Trophoblast cell (in vitro differentiated cells and primary cell): Measurements from ENCODE around the gene HTT-AS.

Experiments used
- DNase-seq, 2 donors: peaks; one replicate each; pipeline ENCODE4 v3.0.0-alpha.2; 2016
- H2AFZ ChIP-seq: 2 replicates; pipeline ENCODE4 v1.6.1; 2013; ENCODE audit warnings: low read length, moderate library complexity, mild to moderate bottlenecking; ENCODE audit not compliant: insufficient read depth, poor library complexity
- H2AK5ac ChIP-seq: 2 replicates; pipeline ENCODE4 v1.6.1; 2013; ENCODE audit warnings: mild to moderate bottlenecking, low read length
- H2BK120ac ChIP-seq: 2 replicates; pipeline ENCODE4 v1.6.1; 2013; ENCODE audit warnings: low read length, mild to moderate bottlenecking, moderate library complexity; ENCODE audit not compliant: insufficient read depth, poor library complexity
- H2BK12ac ChIP-seq: 2 replicates; pipeline ENCODE4 v1.6.1; 2013; ENCODE audit warnings: mild to moderate bottlenecking, low read length, moderate library complexity
- H2BK5ac ChIP-seq: 2 replicates; pipeline ENCODE4 v1.6.1; 2013; ENCODE audit warnings: low read length, low read depth, moderate library complexity, mild to moderate bottlenecking; ENCODE audit not compliant: poor library complexity
- H3K14ac ChIP-seq: 2 replicates; pipeline ENCODE4 v1.6.1; 2013; ENCODE audit warnings: mild to moderate bottlenecking, low read length
- H3K18ac ChIP-seq: 2 replicates; pipeline ENCODE4 v1.6.1; 2013; ENCODE audit warnings: mild to moderate bottlenecking, low read length
- H3K23ac ChIP-seq: 2 replicates; pipeline ENCODE4 v1.6.1; 2013; ENCODE audit warnings: low read length
- H3K27ac ChIP-seq: 2 replicates; pipeline ENCODE4 v1.5.1; 2013; ENCODE audit warnings: low read depth, mild to moderate bottlenecking, inconsistent platforms, low read length, moderate library complexity
- H3K27me3 ChIP-seq: 2 replicates; pipeline ENCODE4 v1.6.1; 2013; ENCODE audit warnings: inconsistent platforms, mild to moderate bottlenecking, low read length, moderate library complexity; ENCODE audit not compliant: insufficient read depth
- H3K36me3 ChIP-seq, 2 experiments: 1 replicate in 1 of 2; 2 replicates in 1 of 2; pipeline ENCODE4 v1.6.1; 2013; ENCODE audit warnings: low read length in 2 of 2, mild to moderate bottlenecking in 2 of 2, moderate library complexity in 1 of 2; ENCODE audit not compliant: insufficient read depth in 2 of 2, control insufficient read depth in 1 of 2
- H3K4ac ChIP-seq: 2 replicates; pipeline ENCODE4 v1.6.1; 2013; ENCODE audit warnings: low read depth, mild to moderate bottlenecking, low read length, moderate library complexity
- H3K4me1 ChIP-seq, 2 experiments: 1 replicate in 1 of 2; 2 replicates in 1 of 2; pipeline ENCODE4 v1.6.1; 2013; ENCODE audit warnings: low read length in 2 of 2, mild to moderate bottlenecking in 2 of 2, moderate library complexity in 1 of 2; ENCODE audit not compliant: insufficient read depth in 2 of 2, control insufficient read depth in 1 of 2
- H3K4me2 ChIP-seq: 2 replicates; pipeline ENCODE4 v1.6.1; 2013; ENCODE audit warnings: inconsistent platforms, mild to moderate bottlenecking, low read length, moderate library complexity
- H3K4me3 ChIP-seq: 2 replicates; pipeline ENCODE4 v1.5.1; 2013; ENCODE audit warnings: mild to moderate bottlenecking, low read depth, low read length, inconsistent platforms
- H3K79me1 ChIP-seq: one replicate; pipeline ENCODE4 v1.6.1; 2013; ENCODE audit warnings: low read length
- H3K79me2 ChIP-seq: 2 replicates; pipeline ENCODE4 v1.6.1; 2013; ENCODE audit warnings: low read length, mild to moderate bottlenecking; ENCODE audit not compliant: control insufficient read depth, insufficient read depth, poor library complexity
- H3K9ac ChIP-seq: 2 replicates; pipeline ENCODE4 v1.6.1; 2013; ENCODE audit warnings: mild to moderate bottlenecking, low read length
- H3K9me3 ChIP-seq: 2 replicates; pipeline ENCODE4 v1.6.1; 2013; ENCODE audit warnings: low read depth, mild to moderate bottlenecking, control low read depth, inconsistent platforms, low read length; ENCODE audit not compliant: insufficient read depth
- H4K12ac ChIP-seq: 2 replicates; pipeline ENCODE4 v1.6.1; 2013; ENCODE audit warnings: low read depth, mild to moderate bottlenecking, low read length, moderate library complexity
- H4K8ac ChIP-seq: 2 replicates; pipeline ENCODE4 v1.6.1; 2013; ENCODE audit warnings: low read depth, mild to moderate bottlenecking, low read length, moderate library complexity
- H4K91ac ChIP-seq: one replicate; pipeline ENCODE4 v1.6.1; 2013; ENCODE audit warnings: low read depth, mild to moderate bottlenecking, low read length, moderate library complexity
- WGBS: extraction: QIAGEN DNeasy Blood & Tissue Kit; methylation state at CpG from one replicate; pipeline ENCODE4 v1.1.7; 2013; ENCODE audit warnings: missing lambda C conversion rate; ENCODE audit not compliant: insufficient read length, insufficient coverage; ENCODE audit errors: extremely low coverage; 5-methylcytosine and 5-hydroxymethylcytosine counted together

Gene HTT-AS

DNA sequence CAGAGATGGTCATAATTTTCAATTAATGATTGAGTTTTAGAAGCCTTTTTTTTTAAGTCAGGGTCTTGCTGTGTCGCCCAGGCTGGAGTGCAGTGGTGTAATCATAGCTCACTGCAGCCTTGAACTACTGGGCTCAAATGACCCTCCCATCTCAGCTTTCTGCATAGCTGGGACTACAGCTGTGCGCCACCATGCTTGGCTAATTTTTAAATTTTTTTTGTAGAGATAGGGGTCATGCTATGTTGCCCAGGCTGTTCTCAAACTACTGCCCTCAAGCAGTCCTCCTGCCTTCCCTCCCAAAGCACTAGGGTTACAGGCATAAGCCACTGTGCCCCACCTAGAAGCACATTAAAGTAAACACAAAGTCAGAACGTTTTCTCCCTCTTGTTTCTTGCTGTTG, 51.7 kb downstream of the HTT-AS start:
- H3K23ac ChIP-seq: no peak overlapping the region
- WGBS: no CpG with 5 or more reads among the region's 3 CpGs

GRCh38 chr4:3022112-3022511, 52.2 kb downstream of the HTT-AS start:
- no peak overlapping the region for H2AK5ac ChIP-seq
- H3K14ac ChIP-seq: no peak overlapping the region
- peaks cover 6% of the 10 kb centered on the region for H3K9me3 ChIP-seq
- H3K36me3 ChIP-seq: no peaks in the 10 kb centered on the region
- no peak overlapping the region for H3K4ac ChIP-seq
- no peak overlapping the region for H3K9ac ChIP-seq
- no peak overlapping the region for H3K27ac ChIP-seq
- H2AFZ ChIP-seq: no peak overlapping the region
- no peaks in the 10 kb centered on the region for H3K4me1 ChIP-seq
- no peaks in the 10 kb centered on the region for H3K79me2 ChIP-seq
- no peaks in the 10 kb centered on the region for H3K27me3 ChIP-seq
- no peak overlapping the region for H4K12ac ChIP-seq
- no peak overlapping the region for H4K8ac ChIP-seq
- H3K23ac ChIP-seq: no peak overlapping the region
- no peaks in the 10 kb centered on the region for H3K79me1 ChIP-seq
- no peak overlapping the region for H2BK120ac ChIP-seq
- H3K4me2 ChIP-seq: no peak overlapping the region
- H2BK5ac ChIP-seq: no peak overlapping the region
- WGBS: no CpG with 5 or more reads among the region's 8 CpGs
- no peak overlapping the region for H3K18ac ChIP-seq
- DNase-seq: peak; percentile 68 to 88
- no peak overlapping the region for H3K4me3 ChIP-seq
- no peak overlapping the region for H4K91ac ChIP-seq
- H2BK12ac ChIP-seq: no peak overlapping the region

More for the DNA sequence above, 51.7 kb downstream of the HTT-AS start:
- Histone ChIP-seq H3K4ac (no peak overlapping the region), H3K9ac (no peak overlapping the region), H4K91ac (no peak overlapping the region), H4K12ac (no peak overlapping the region), H3K79me1 (no peaks in the 10 kb centered on the region), H3K27ac (no peak overlapping the region), H4K8ac (no peak overlapping the region), H3K14ac (no peak overlapping the region), H2BK12ac (no peak overlapping the region), H3K4me3 (no peak overlapping the region), H2AK5ac (no peak overlapping the region), H3K27me3 (no peaks in the 10 kb centered on the region), H3K79me2 (no peaks in the 10 kb centered on the region), H2BK5ac (no peak overlapping the region), H3K18ac (no peak overlapping the region), H3K4me2 (no peak overlapping the region), H3K9me3 (peaks cover 6% of the 10 kb centered on the region), H3K4me1 (no peaks in the 10 kb centered on the region), H2AFZ (no peak overlapping the region), H2BK120ac (no peak overlapping the region), H3K36me3 (no peaks in the 10 kb centered on the region)
- peak; percentile 79 to 91 for DNase-seq

DNA sequence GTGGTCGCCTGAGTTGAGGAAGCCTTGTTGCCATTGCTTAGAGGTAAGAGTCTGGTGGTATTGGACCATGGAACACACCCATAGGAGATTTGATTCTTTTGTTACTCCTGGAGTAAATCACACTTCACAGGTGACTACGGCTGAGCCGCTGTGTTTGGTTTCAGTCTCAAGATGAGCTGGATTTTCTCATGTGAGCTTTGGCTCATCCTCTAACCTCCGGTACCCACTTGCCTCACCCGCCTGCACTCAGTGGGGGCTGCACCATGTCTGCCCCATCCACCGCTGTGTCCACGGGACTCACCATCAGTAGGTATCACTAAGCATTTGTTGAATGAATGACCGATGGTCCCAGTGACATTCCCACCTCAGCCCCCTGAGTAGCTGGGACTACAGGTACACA, 52.7 kb downstream of the HTT-AS start:
- H4K12ac ChIP-seq: no peak overlapping the region
- H3K4ac ChIP-seq: no peak overlapping the region
- no peak overlapping the region for H3K23ac ChIP-seq
- H2BK12ac ChIP-seq: no peak overlapping the region
- H3K27ac ChIP-seq: no peak overlapping the region
- no peaks in the 10 kb centered on the region for H3K79me1 ChIP-seq
- no peaks in the 10 kb centered on the region for H3K79me2 ChIP-seq
- no peaks in the 10 kb centered on the region for H3K36me3 ChIP-seq
- H4K8ac ChIP-seq: no peak overlapping the region
- no peak overlapping the region for H3K14ac ChIP-seq
- H3K4me1 ChIP-seq: no peaks in the 10 kb centered on the region
- DNase-seq: no peak
- WGBS: no CpG with 5 or more reads among the region's 8 CpGs
- H2AFZ ChIP-seq: no peak overlapping the region
- H2BK120ac ChIP-seq: no peak overlapping the region
- H3K27me3 ChIP-seq: no peaks in the 10 kb centered on the region
- H3K4me3 ChIP-seq: no peak overlapping the region
- H2AK5ac ChIP-seq: no peak overlapping the region
- no peak overlapping the region for H3K18ac ChIP-seq
- peaks cover 7% of the 10 kb centered on the region for H3K9me3 ChIP-seq
- no peak overlapping the region for H4K91ac ChIP-seq
- no peak overlapping the region for H3K9ac ChIP-seq
- H3K4me2 ChIP-seq: no peak overlapping the region
- no peak overlapping the region for H2BK5ac ChIP-seq

DNA sequence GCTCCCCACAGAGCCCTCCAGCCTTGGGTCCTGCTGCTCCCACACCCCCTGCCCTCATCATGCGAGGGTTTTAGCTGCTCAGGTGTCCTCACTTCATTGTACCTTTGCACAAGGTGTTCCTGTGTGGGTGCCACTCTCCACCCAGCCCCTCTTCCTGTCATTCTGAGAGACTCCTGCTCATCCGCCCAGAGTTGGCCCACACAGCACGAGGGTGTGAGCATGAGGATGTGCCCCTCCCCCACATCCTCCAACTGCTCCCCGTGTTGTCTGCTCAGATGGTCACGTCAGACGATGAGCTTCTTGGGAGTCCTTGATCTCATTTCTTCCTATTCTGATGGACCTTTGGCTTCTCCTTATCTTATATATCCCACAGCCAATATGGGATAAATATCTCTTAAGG, 53.2 kb downstream of the HTT-AS start:
- Histone ChIP-seq H2AFZ (no peak overlapping the region), H2BK120ac (no peak overlapping the region), H4K12ac (no peak overlapping the region), H3K4me2 (no peak overlapping the region), H3K4me1 (no peaks in the 10 kb centered on the region), H3K9ac (no peak overlapping the region), H3K27ac (no peak overlapping the region), H2AK5ac (no peak overlapping the region), H4K91ac (no peak overlapping the region), H3K27me3 (no peaks in the 10 kb centered on the region), H3K4me3 (no peak overlapping the region), H3K79me2 (no peaks in the 10 kb centered on the region), H3K18ac (no peak overlapping the region), H3K79me1 (no peaks in the 10 kb centered on the region), H3K23ac (no peak overlapping the region), H3K14ac (no peak overlapping the region), H3K36me3 (no peaks in the 10 kb centered on the region), H4K8ac (no peak overlapping the region), H2BK5ac (no peak overlapping the region), H3K4ac (no peak overlapping the region), H2BK12ac (no peak overlapping the region), H3K9me3 (peaks cover 7% of the 10 kb centered on the region)
- DNase-seq: no peak
- no CpG with 5 or more reads among the region's 6 CpGs for WGBS
